A549 (cell line): ENCODE results near the gene UBE2C. TPM values are rescaled to one million over a fixed set of nuclear protein-coding genes. Genes with fewer than 3 reads are reported as not detected.

ENCODE experiments used
- ATAC-seq, 2 experiments: fragments of 200-7000 bp in 1 of 2; fragments of >200 bp in 1 of 2; cut with Nextera tagmentation in 1 of 2; cut with Tn5 transposase in 1 of 2; 3 replicates each; pipeline versions ENCODE4 v1.8.0 to v1.9.1; 2018 to 2020; ENCODE audit warnings: mild to moderate bottlenecking in 1 of 2, moderate library complexity in 1 of 2
- CTCF ChIA-PET: fragments of 300-600 bp; sonication (Branson Sonifier 250); formaldehyde crosslinking; extraction: SDS; loops from one replicate; lab custom pipeline; 2021; ENCODE audit warnings: antibody characterized with exemption, inconsistent platforms; lab: Yijun Ruan, JAX
- POLR2A ChIA-PET: fragments of 350-600 bp; formaldehyde crosslinking; extraction: SDS; loops from one replicate; lab custom pipeline; 2021; ENCODE audit warnings: antibody characterized with exemption, inconsistent platforms; lab: Yijun Ruan, JAX
- DNase-seq, 2 experiments: peaks; one replicate each; pipeline versions ENCODE4 v3.0.0 to v3.0.0-alpha.2; 2011 to 2016; ENCODE audit warnings: low read depth in 1 of 2, low spot score in 1 of 2
- FAIRE-seq: peaks from 2 replicates; lab custom pipeline; 2011; peaks lifted over from hg19 to GRCh38; lab: Jason Lieb, UNC
- H3K27ac ChIP-seq, 2 experiments: fragments of >200 bp; sonication (Bioruptor Twin); formaldehyde crosslinking; 3 replicates each; pipeline ENCODE4 v1.5.1; 2016 to 2017
- H3K4me1 ChIP-seq: fragments of >200 bp; sonication (Bioruptor Twin); formaldehyde crosslinking; 3 replicates; pipeline ENCODE4 v1.6.1; 2016
- H3K4me2 ChIP-seq: fragments of >200 bp; sonication (Bioruptor Twin); formaldehyde crosslinking; 3 replicates; pipeline ENCODE4 v1.6.1; 2016
- H3K4me3 ChIP-seq: fragments of >200 bp; sonication (Bioruptor Twin); formaldehyde crosslinking; 3 replicates; pipeline ENCODE4 v1.5.1; 2016
- H3K9me3 ChIP-seq: fragments of >200 bp; sonication (Bioruptor Twin); formaldehyde crosslinking; 3 replicates; pipeline ENCODE4 v1.6.1; 2016
- CBX2 ChIP-seq: fragments of 200-600 bp; sonication (generic); IDR thresholded peaks from 2 replicates; pipeline ENCODE4 v1.6.1; 2016; ENCODE audit warnings: low read depth, mild to moderate bottlenecking, borderline replicate concordance
- CHD2 ChIP-seq: fragments of 150-350 bp; IDR thresholded peaks from 2 replicates; pipeline ENCODE4 v1.6.1; 2014; ENCODE audit warnings: low read length; ENCODE audit not compliant: partially characterized antibody
- CHD4 ChIP-seq: fragments of 200-600 bp; sonication (generic); IDR thresholded peaks from 2 replicates; pipeline ENCODE4 v1.6.1; 2016; ENCODE audit warnings: antibody characterized with exemption, mild to moderate bottlenecking, borderline replicate concordance
- CTCF ChIP-seq: fragments of >200 bp; sonication (Bioruptor Twin); formaldehyde crosslinking; IDR thresholded peaks from 3 replicates; pipeline ENCODE4 v1.5.1; 2016
- EHF ChIP-seq: fragments of 250-450 bp; sonication (Bioruptor Pico); IDR thresholded peaks from 2 replicates; pipeline ENCODE4 v1.5.0; 2020; ENCODE audit warnings: mild to moderate bottlenecking
- EHMT2 ChIP-seq: fragments of 200-600 bp; sonication (generic); IDR thresholded peaks from 2 replicates; pipeline ENCODE4 v1.6.1; 2016; ENCODE audit warnings: antibody characterized with exemption, low read depth, mild to moderate bottlenecking, moderate library complexity
- GATA3 ChIP-seq: IDR thresholded peaks from 2 replicates; pipeline ENCODE4 v1.6.1; 2012; ENCODE audit warnings: borderline replicate concordance
- HOXA7 ChIP-seq: fragments of 250-450 bp; sonication (Bioruptor Pico); IDR thresholded peaks from 2 replicates; pipeline ENCODE4 v1.5.0; 2020; ENCODE audit warnings: mild to moderate bottlenecking, moderate library complexity
- HOXB13 ChIP-seq: fragments of 250-450 bp; sonication (Bioruptor Pico); IDR thresholded peaks from 2 replicates; pipeline ENCODE4 v1.5.0; 2020; ENCODE audit warnings: low read depth, mild to moderate bottlenecking, moderate library complexity
- HOXB5 ChIP-seq: fragments of 250-450 bp; sonication (Bioruptor Pico); IDR thresholded peaks from 2 replicates; pipeline ENCODE4 v1.5.0; 2020; ENCODE audit warnings: mild to moderate bottlenecking, moderate library complexity
- KDM1A ChIP-seq: fragments of 200-600 bp; sonication (generic); IDR thresholded peaks from 2 replicates; pipeline ENCODE4 v1.6.1; 2016; ENCODE audit warnings: low read depth, mild to moderate bottlenecking
- KDM5A ChIP-seq: fragments of 200-600 bp; sonication (generic); IDR thresholded peaks from 2 replicates; pipeline ENCODE4 v1.6.1; 2016; ENCODE audit warnings: antibody characterized with exemption, mild to moderate bottlenecking
- MAZ ChIP-seq: fragments of 150-350 bp; IDR thresholded peaks from 2 replicates; pipeline ENCODE4 v1.6.1; 2014; ENCODE audit warnings: antibody characterized with exemption, low read depth, low read length, borderline replicate concordance
- POLR2A ChIP-seq: IDR thresholded peaks from 2 replicates; pipeline ENCODE4 v1.6.1; 2012; ENCODE audit warnings: mild to moderate bottlenecking, low read length
- POLR2AphosphoS2 ChIP-seq: conservative IDR thresholded peaks from 2 replicates; pipeline ENCODE4 v1.6.1; 2012; ENCODE audit warnings: low read length, improper control_type of control experiment, inconsistent platforms
- RARB ChIP-seq: fragments of 250-450 bp; sonication (Bioruptor Pico); IDR thresholded peaks from 2 replicates; pipeline ENCODE4 v1.8.0; 2021; ENCODE audit warnings: mild to moderate bottlenecking, moderate library complexity
- RNF2 ChIP-seq: fragments of 200-600 bp; sonication (generic); IDR thresholded peaks from 2 replicates; pipeline ENCODE4 v1.6.1; 2016; ENCODE audit warnings: low read depth, mild to moderate bottlenecking, antibody characterized with exemption, moderate library complexity, borderline replicate concordance
- SMC3 ChIP-seq: fragments of >200 bp; sonication (Bioruptor Twin); formaldehyde crosslinking; IDR thresholded peaks from 3 replicates; pipeline ENCODE4 v1.6.1; 2018; ENCODE audit warnings: inconsistent platforms
- ZFP36 ChIP-seq: fragments of 450-650 bp; IDR thresholded peaks from 2 replicates; pipeline ENCODE4 v1.6.1; 2014; ENCODE audit warnings: borderline replicate concordance; ENCODE audit not compliant: partially characterized antibody
- WGBS: methylation state at CpG from one replicate; pipeline ENCODE4 v1.1.6; 2017; ENCODE audit errors: missing lambda C conversion rate; 5-methylcytosine and 5-hydroxymethylcytosine counted together
- polyA plus RNA-seq, 4 experiments: library from polyadenylated mRNA; depleted of rRNA in 3 of 4; stranded (reverse); fragments of >200 nt; fragmentation: RNase III in 1 of 4; extraction: RNeasy Plus Mini Kit Qiagen cat#74134 plus additional on column Dnase treatment in 1 of 4; gene quantifications; 2 replicates in 3 of 4; 3 replicates in 1 of 4; pipeline ENCODE4 v1.2.3, GENCODE V29; 2011 to 2017
- TF ChIP-seq, protein P1 (sequence below): fragments of 150-350 bp; IDR thresholded peaks from 2 replicates; pipeline ENCODE4 v1.6.1; 2014; ENCODE audit warnings: low read depth, mild to moderate bottlenecking, low read length
- TF ChIP-seq, protein P2 (sequence below): fragments of >200 bp; sonication (Bioruptor Twin); formaldehyde crosslinking; IDR thresholded peaks from 3 replicates; pipeline ENCODE4 v1.6.1; 2016
- TF ChIP-seq, protein P3 (sequence below): IDR thresholded peaks from 2 replicates; pipeline ENCODE4 v1.6.1; 2012; ENCODE audit warnings: low read depth, borderline replicate concordance

Gene UBE2C
- polyA plus RNA-seq, 2 of the 4 experiments (the other 2 are of a cell fraction): 123 to 189 TPM

- POLR2A ChIA-PET: no interaction called here
- Histone ChIP-seq H3K9me3 (no peaks in the 10 kb centered on the region), H3K27ac (no peak overlapping the region), H3K4me3 (no peak overlapping the region), H3K4me2 (no peak overlapping the region)
- ATAC-seq: peak in 1 of 2 experiments; percentile 30; a peak in 2 of 6 replicates
- no peak for TF ChIP-seq HOXB13
- no peak for TF ChIP-seq POLR2A
- no peak for TF ChIP-seq EHMT2
- no peak for TF ChIP-seq KDM5A
- no peak for TF ChIP-seq CHD2
- TF ChIP-seq, protein P1, sequence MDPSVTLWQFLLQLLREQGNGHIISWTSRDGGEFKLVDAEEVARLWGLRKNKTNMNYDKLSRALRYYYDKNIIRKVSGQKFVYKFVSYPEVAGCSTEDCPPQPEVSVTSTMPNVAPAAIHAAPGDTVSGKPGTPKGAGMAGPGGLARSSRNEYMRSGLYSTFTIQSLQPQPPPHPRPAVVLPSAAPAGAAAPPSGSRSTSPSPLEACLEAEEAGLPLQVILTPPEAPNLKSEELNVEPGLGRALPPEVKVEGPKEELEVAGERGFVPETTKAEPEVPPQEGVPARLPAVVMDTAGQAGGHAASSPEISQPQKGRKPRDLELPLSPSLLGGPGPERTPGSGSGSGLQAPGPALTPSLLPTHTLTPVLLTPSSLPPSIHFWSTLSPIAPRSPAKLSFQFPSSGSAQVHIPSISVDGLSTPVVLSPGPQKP: no peak
- no peak for TF ChIP-seq HOXB5
- TF ChIP-seq, all 56 proteins: peak for 0
- CTCF ChIA-PET: interaction anchor here (1.5 to 1.6 kb wide), 2 partner anchors 10 to 20 kb away, joined by 3 to 4 read pairs; no protein-coding TSS in a partner anchor
- H3K4me1 ChIP-seq: no peaks in the 10 kb centered on the region
- no peak for FAIRE-seq
- DNase-seq: no peak
These were observed 33.0 kb downstream of the UBE2C start for GRCh38 chr20:45845452-45845851.

DNA sequence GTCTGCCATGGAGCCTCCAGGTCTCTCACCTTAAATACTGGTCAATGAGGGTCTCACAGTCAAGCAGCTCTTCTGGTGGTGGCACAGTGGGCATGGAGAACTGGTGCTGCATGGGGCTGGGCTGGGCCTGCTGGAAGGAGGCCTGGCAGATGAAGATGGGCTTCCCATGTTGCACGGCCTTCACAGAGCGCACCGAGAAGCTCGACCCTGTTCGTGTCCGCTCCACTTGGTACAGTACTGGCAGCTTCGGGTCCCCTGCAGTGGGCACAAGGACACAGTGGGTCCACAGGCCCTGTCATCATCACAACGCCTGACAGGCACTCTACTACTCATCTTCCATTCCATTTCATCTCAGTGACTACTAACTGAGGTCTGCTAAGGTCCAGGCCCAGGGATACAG, 36.0 kb downstream of the UBE2C start:
- CTCF ChIA-PET: interaction anchor here (0.6 kb wide), 1 partner anchor 48 kb away, joined by 3 read pairs; no protein-coding TSS in a partner anchor

More for the DNA sequence above, 36.0 kb downstream of the UBE2C start:
- ATAC-seq: peak in 1 of 2 experiments; percentile 20; a peak in 1 of 6 replicates
- DNase-seq: no peak
- POLR2A ChIA-PET: no interaction called here
- FAIRE-seq: no peak
- WGBS: 92% methylated on average over 8 of the region's 8 CpGs
- H3K4me1 ChIP-seq: no peaks in the 10 kb centered on the region
- no peaks in the 10 kb centered on the region for H3K9me3 ChIP-seq
- no peak overlapping the region for H3K4me2 ChIP-seq
- no peak overlapping the region for H3K4me3 ChIP-seq
- H3K27ac ChIP-seq: no peak overlapping the region
- TF ChIP-seq KDM1A (no peak), POLR2AphosphoS2 (no peak), CTCF (no peak), HOXA7 (no peak), CHD4 (no peak), SMC3 (no peak), ZFP36 (no peak), KDM5A (no peak), EHF (CRISPR knock-in tag) (no peak), MAZ (no peak), RARB (CRISPR knock-in tag) (no peak), GATA3 (no peak), RNF2 (no peak), CBX2 (no peak)
- TF ChIP-seq, protein P2, sequence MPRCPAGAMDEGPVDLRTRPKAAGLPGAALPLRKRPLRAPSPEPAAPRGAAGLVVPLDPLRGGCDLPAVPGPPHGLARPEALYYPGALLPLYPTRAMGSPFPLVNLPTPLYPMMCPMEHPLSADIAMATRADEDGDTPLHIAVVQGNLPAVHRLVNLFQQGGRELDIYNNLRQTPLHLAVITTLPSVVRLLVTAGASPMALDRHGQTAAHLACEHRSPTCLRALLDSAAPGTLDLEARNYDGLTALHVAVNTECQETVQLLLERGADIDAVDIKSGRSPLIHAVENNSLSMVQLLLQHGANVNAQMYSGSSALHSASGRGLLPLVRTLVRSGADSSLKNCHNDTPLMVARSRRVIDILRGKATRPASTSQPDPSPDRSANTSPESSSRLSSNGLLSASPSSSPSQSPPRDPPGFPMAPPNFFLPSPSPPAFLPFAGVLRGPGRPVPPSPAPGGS: no peak
- TF ChIP-seq, protein P3, sequence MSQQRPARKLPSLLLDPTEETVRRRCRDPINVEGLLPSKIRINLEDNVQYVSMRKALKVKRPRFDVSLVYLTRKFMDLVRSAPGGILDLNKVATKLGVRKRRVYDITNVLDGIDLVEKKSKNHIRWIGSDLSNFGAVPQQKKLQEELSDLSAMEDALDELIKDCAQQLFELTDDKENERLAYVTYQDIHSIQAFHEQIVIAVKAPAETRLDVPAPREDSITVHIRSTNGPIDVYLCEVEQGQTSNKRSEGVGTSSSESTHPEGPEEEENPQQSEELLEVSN: no peak
